Peyer's patch (tissue), 4 donors: Measurements from ENCODE around the gene CYTL1. TPM values are rescaled to one million over a fixed set of nuclear protein-coding genes. Genes with fewer than 3 reads are reported as not detected.

Experiments used
- DNase-seq, 3 donors: peaks; one replicate each; pipeline ENCODE4 v3.0.0-alpha.2; 2017 to 2019
- H3K27ac ChIP-seq, 4 donors: fragments of 200-600 bp; sonication (generic); one replicate each; pipeline ENCODE4 v1.5.1; 2016 to 2019
- H3K27me3 ChIP-seq, 2 donors: fragments of 200-600 bp; sonication (generic); one replicate each; pipeline ENCODE4 v1.5.1; 2019
- H3K36me3 ChIP-seq, 3 donors: fragments of 200-600 bp; sonication (generic); one replicate each; pipeline ENCODE4 v1.5.1; 2016 to 2019
- H3K4me1 ChIP-seq, 4 donors: fragments of 200-600 bp; sonication (generic); one replicate each; pipeline ENCODE4 v1.5.1; 2016 to 2019
- H3K4me3 ChIP-seq, 4 donors: fragments of 200-600 bp; sonication (generic); 1 replicate in 3 of 4; 2 replicates in 1 of 4; pipeline ENCODE4 v1.5.1; 2016 to 2019; ENCODE audit warnings: mild to moderate bottlenecking in 1 of 4
- H3K9me3 ChIP-seq, 4 donors: fragments of 200-600 bp; sonication (generic); one replicate each; pipeline ENCODE4 v1.5.1; 2016 to 2019; ENCODE audit warnings: mild to moderate bottlenecking in 1 of 4
- CTCF ChIP-seq, 6 experiments: fragments of 450-650 bp in 4 of 6; fragments of 200-600 bp in 2 of 6; sonication (generic) in 1 of 6; IDR thresholded peaks; one replicate each; pipeline ENCODE4 v1.5.1; 2017 to 2019; ENCODE audit warnings: antibody characterized with exemption in 6 of 6, mild to moderate bottlenecking in 3 of 6, moderate library complexity in 1 of 6
- POLR2A ChIP-seq, 2 donors: fragments of 450-650 bp; IDR thresholded peaks; one replicate each; pipeline ENCODE4 v1.5.1; 2017; ENCODE audit warnings: antibody characterized with exemption in 2 of 2, mild to moderate bottlenecking in 2 of 2, moderate library complexity in 2 of 2
- total RNA-seq, 4 donors: library from RNA; depleted of rRNA; stranded (reverse); fragments of >200 nt; gene quantifications; one replicate each; pipeline ENCODE4 v1.1.0, GENCODE V29; 2016

Gene CYTL1
- total RNA-seq, 4 donors from 2014 or later = 5.8 TPM; not detected in 3

GRCh38 chr4:4984186-4984585 is 35.1 kb downstream of the CYTL1 start:
- DNase-seq = no peak
- TF ChIP-seq POLR2A (IDR thresholded peaks at IDR 0.05) = no peak
- TF ChIP-seq CTCF (IDR thresholded peaks at IDR 0.05) = no peak
- no peaks in the 10 kb centered on the region for H3K36me3 ChIP-seq
- no peak overlapping the region for H3K27ac ChIP-seq
- H3K4me3 ChIP-seq = no peak overlapping the region
- no peaks in the 10 kb centered on the region for H3K27me3 ChIP-seq
- H3K4me1 ChIP-seq = no peaks in the 10 kb centered on the region
- no peaks in the 10 kb centered on the region for H3K9me3 ChIP-seq

GRCh38 chr4:4981827-4982226 is 37.4 kb downstream of the CYTL1 start:
- DNase-seq = no peak
- Histone ChIP-seq H3K36me3 (no peaks in the 10 kb centered on the region), H3K4me3 (no peak overlapping the region), H3K27ac (no peak overlapping the region), H3K4me1 (no peaks in the 10 kb centered on the region), H3K9me3 (no peaks in the 10 kb centered on the region), H3K27me3 (no peaks in the 10 kb centered on the region)
- no peak for TF ChIP-seq CTCF (IDR thresholded peaks at IDR 0.05)
- TF ChIP-seq POLR2A (IDR thresholded peaks at IDR 0.05) = no peak

- H3K36me3 ChIP-seq = no peaks in the 10 kb centered on the region
- no peaks in the 10 kb centered on the region for H3K4me1 ChIP-seq
- no peak overlapping the region for H3K4me3 ChIP-seq
- DNase-seq = no peak
- TF ChIP-seq CTCF (IDR thresholded peaks at IDR 0.05) (no peak), POLR2A (IDR thresholded peaks at IDR 0.05) (no peak)
- no peak overlapping the region for H3K27ac ChIP-seq
- no peaks in the 10 kb centered on the region for H3K9me3 ChIP-seq
- H3K27me3 ChIP-seq = no peaks in the 10 kb centered on the region
Observed at GRCh38 chr4:4981427-4981826, 37.8 kb downstream of the CYTL1 start.

- H3K9me3 ChIP-seq = no peaks in the 10 kb centered on the region
- no peaks in the 10 kb centered on the region for H3K36me3 ChIP-seq
- no peaks in the 10 kb centered on the region for H3K4me1 ChIP-seq
- DNase-seq = no peak
- H3K4me3 ChIP-seq = no peak overlapping the region
- H3K27ac ChIP-seq = no peak overlapping the region
- H3K27me3 ChIP-seq = no peaks in the 10 kb centered on the region
- TF ChIP-seq POLR2A (IDR thresholded peaks at IDR 0.05) = no peak
- no peak for TF ChIP-seq CTCF (IDR thresholded peaks at IDR 0.05)
Observed at GRCh38 chr4:4980621-4981230, 38.5 kb downstream of the CYTL1 start.

- H3K4me1 ChIP-seq = no peaks in the 10 kb centered on the region
- no peaks in the 10 kb centered on the region for H3K36me3 ChIP-seq
- H3K27me3 ChIP-seq = no peaks in the 10 kb centered on the region
- DNase-seq = no peak
- peaks cover 0 to 2% (median under 1%) of the 10 kb centered on the region in 4 donors for H3K9me3 ChIP-seq
- H3K4me3 ChIP-seq = no peak overlapping the region
- TF ChIP-seq POLR2A (IDR thresholded peaks at IDR 0.05) (no peak), CTCF (IDR thresholded peaks at IDR 0.05) (no peak)
- H3K27ac ChIP-seq = no peak overlapping the region
Observed at GRCh38 chr4:4979971-4980370, 39.3 kb downstream of the CYTL1 start.

- no peak overlapping the region for H3K4me3 ChIP-seq
- no peaks in the 10 kb centered on the region for H3K27me3 ChIP-seq
- no peaks in the 10 kb centered on the region for H3K4me1 ChIP-seq
- DNase-seq = no peak
- H3K36me3 ChIP-seq = no peaks in the 10 kb centered on the region
- H3K27ac ChIP-seq = no peak overlapping the region
- TF ChIP-seq CTCF (IDR thresholded peaks at IDR 0.05) (no peak), POLR2A (IDR thresholded peaks at IDR 0.05) (no peak)
- H3K9me3 ChIP-seq = peaks cover 0 to 8% (median 3%) of the 10 kb centered on the region in 4 donors
Observed at GRCh38 chr4:4974727-4975126, 44.5 kb downstream of the CYTL1 start.
